ENCODE measurements around the gene MAP3K14. TPM values are rescaled to one million over a fixed set of nuclear protein-coding genes. Genes with fewer than 3 reads are reported as not detected.

MAP3K14 gene
- total RNA-seq, 1 donor from 2014 or later, result 5.7 TPM

DNA sequence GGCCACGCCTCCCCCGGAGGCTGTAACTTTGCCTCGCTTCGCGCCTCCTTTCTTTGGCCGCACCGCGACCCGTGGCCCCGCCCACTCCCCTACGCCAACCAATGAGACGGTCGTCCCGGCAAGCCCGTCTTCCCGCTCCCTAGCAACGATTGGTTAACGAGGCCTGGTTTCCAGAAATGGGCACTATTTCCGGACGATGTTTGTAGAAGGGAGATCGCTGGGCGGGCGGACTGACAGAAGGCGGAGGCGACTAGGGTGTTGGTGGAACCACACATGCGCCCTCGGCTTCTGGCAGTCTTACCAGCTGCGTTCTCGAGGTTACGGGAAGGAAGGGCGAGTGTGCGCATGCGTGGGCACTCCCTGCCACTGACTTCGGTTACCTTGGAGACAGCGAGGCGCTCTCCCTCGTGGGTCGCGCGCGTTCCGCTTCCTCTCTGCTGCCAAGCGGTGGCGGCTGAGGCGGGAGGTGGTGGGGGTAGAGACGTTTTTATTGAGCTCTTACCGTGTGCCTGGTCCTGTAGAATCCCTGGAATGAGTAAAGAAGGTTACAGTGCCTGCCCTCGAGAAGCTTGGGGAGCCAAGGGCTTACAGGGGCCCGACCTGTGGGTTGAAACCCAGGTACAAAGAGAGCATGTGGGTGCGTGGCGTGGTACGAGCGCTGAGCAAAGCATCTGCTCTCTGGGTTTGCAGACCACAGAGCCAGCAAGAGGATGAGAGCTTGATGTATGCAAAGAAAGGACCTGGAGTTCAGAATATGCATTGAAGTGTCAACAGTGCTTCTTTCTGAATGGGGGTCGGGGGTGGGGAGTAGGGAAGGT is 500 bp upstream of the MAP3K14 start:
- Mint-ChIP-seq H3K4me3 (ENCODE audit: unreplicated experiment) (peak overlapping the region; percentile 97), H3K27me3 (ENCODE audit: unreplicated experiment) (peaks cover 12% of the 10 kb centered on the region), H3K9me3 (ENCODE audit: unreplicated experiment) (peaks cover 6% of the 10 kb centered on the region), H3K27ac (ENCODE audit: unreplicated experiment) (peak overlapping the region; percentile 90), H3K4me1 (ENCODE audit: low read depth, unreplicated experiment) (peaks cover 28% of the 10 kb centered on the region), H3K36me3 (ENCODE audit: unreplicated experiment) (no peaks in the 10 kb centered on the region)
- DNase-seq, result peak; percentile 100
- TF ChIP-seq, protein P1, sequence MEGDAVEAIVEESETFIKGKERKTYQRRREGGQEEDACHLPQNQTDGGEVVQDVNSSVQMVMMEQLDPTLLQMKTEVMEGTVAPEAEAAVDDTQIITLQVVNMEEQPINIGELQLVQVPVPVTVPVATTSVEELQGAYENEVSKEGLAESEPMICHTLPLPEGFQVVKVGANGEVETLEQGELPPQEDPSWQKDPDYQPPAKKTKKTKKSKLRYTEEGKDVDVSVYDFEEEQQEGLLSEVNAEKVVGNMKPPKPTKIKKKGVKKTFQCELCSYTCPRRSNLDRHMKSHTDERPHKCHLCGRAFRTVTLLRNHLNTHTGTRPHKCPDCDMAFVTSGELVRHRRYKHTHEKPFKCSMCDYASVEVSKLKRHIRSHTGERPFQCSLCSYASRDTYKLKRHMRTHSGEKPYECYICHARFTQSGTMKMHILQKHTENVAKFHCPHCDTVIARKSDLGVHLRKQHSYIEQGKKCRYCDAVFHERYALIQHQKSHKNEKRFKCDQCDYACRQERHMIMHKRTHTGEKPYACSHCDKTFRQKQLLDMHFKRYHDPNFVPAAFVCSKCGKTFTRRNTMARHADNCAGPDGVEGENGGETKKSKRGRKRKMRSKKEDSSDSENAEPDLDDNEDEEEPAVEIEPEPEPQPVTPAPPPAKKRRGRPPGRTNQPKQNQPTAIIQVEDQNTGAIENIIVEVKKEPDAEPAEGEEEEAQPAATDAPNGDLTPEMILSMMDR (IDR thresholded peaks at IDR 0.05; ENCODE audit: partially characterized antibody, unreplicated experiment), result no peak

DNA sequence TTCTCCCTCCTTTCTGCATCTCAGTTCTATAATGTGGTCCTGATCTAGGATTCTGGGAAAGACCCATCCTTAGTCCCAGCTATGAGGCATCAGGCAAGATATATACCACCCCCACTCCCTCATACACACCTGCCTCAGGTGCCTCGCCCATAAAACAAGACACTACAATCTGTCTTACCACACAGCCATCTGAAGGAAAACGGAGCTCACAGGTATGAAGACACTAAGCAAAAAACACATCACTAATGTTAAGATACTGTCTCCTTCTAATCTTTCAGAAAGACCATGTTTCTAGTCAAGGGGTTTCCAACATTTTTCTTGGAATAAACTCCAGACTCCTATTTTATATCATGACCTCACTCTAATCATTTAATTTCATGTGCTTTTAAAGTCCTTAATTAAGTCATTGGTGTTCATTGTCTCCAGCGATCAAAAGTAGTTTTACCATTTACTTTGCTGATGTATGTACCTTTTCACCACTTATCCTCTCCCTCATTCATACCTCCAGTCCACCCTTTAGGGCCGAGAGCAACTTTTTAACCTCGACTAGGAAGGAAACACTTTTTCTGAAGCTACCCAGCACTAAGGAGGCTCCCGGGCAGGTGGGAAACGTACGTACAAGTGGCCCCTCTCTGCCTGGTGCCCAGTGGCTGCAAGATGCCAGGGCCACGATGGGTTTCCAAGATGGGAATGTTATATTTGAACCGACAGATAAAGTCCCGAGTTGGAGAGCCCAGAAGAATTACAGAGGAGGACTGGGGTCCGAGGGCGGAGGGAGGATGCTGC is 979 bp downstream of the MAP3K14 start:
- H3K27ac Mint-ChIP-seq (ENCODE audit: unreplicated experiment), result peak overlapping the region; percentile 86
- TF ChIP-seq, protein P1 (IDR thresholded peaks at IDR 0.05; ENCODE audit: partially characterized antibody, unreplicated experiment), result no peak
- H3K4me1 Mint-ChIP-seq (ENCODE audit: low read depth, unreplicated experiment), result peaks cover 32% of the 10 kb centered on the region
- peaks cover 6% of the 10 kb centered on the region for H3K27me3 Mint-ChIP-seq (ENCODE audit: unreplicated experiment)
- no peak for DNase-seq
- no peaks in the 10 kb centered on the region for H3K36me3 Mint-ChIP-seq (ENCODE audit: unreplicated experiment)
- H3K9me3 Mint-ChIP-seq (ENCODE audit: unreplicated experiment), result peaks cover 4% of the 10 kb centered on the region
- H3K4me3 Mint-ChIP-seq (ENCODE audit: unreplicated experiment), result peak overlapping the region; percentile 84

DNA sequence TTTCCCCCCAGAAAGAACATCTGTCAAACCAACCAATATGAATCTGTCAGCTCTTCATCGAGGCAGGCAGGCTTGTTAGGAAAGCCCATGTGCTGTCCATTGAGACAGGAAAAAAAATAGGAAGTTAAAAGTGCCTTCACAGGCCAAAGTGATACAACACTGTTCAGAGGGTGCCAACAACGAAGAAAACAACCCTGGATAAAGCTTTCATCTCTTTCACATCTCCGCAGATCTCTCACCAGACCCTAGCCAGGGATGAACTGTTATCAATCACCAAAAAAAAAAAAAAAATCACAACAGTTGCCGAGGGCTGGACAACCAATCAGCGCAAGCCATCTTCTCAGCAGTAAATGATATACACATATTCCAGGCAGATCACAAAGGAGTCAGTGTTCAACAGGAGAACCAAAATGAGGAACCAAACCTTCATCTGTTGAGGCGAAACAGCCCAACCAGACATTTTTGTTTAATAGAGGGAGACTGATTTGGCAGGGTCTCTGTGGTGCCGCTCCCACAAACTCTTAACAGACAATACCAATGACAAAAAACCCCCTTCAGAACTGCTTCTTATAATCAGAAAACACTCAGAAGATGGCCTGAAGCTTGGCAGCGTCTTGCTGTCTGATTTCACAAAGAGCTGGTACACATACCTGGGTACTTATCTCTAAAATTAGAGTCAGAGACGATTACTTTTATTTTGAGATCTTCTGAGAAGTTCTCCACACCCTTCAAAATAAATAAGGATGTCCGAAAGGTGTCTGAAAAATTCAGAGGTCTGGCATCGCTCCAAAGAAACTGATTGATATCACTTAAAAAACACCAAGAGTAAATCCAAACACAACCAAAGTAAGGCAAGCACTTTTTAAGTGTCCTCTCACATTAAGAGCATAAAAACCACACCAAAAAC is 1.8 kb downstream of the MAP3K14 start:
- Mint-ChIP-seq H3K4me3 (ENCODE audit: unreplicated experiment) (peak overlapping the region; percentile 84), H3K36me3 (ENCODE audit: unreplicated experiment) (no peaks in the 10 kb centered on the region), H3K27me3 (ENCODE audit: unreplicated experiment) (peaks cover 9% of the 10 kb centered on the region), H3K9me3 (ENCODE audit: unreplicated experiment) (peaks cover 4% of the 10 kb centered on the region), H3K27ac (ENCODE audit: unreplicated experiment) (no peak overlapping the region), H3K4me1 (ENCODE audit: low read depth, unreplicated experiment) (peaks cover 32% of the 10 kb centered on the region)
- TF ChIP-seq, protein P1 (IDR thresholded peaks at IDR 0.05; ENCODE audit: partially characterized antibody, unreplicated experiment), result no peak
- DNase-seq, result no peak

DNA sequence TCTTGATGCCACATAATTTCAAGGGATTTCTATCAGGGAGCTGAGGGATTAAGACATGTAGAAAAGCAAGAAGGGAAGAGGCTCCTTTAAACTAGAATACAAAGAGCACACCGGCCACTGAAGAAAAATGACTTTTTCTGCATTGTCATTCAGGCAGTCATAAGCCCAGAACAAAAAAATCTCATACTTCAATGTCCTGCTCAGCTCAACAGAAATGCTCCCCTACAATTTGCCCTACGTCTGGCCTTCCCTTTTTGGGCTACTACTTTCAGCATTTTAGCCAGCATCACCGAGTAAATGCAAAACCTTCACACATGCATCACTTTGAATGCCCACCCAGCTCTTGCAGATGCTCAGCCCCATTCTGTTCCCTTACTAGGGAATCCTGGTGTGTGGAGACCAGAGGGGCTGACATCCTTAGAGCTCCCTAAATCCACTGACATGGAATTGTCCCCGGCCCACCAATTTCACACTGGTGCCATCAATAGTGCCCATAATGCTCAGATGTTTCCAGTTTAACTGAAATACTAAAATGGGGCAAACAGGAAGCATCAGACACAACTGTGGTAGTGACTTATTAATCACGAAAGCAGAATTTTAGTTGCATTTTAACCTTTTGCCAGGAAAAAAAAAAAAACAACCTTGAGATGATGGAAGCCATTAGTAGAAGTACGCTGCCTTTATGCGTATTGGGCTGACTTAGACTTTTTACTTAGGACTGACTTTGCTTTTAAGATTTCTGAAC is 2.7 kb downstream of the MAP3K14 start:
- H3K27ac Mint-ChIP-seq (ENCODE audit: unreplicated experiment), result no peak overlapping the region
- DNase-seq, result no peak
- peaks cover 9% of the 10 kb centered on the region for H3K27me3 Mint-ChIP-seq (ENCODE audit: unreplicated experiment)
- H3K4me3 Mint-ChIP-seq (ENCODE audit: unreplicated experiment), result peak overlapping the region; percentile 12
- TF ChIP-seq, protein P1 (IDR thresholded peaks at IDR 0.05; ENCODE audit: partially characterized antibody, unreplicated experiment), result no peak
- peaks cover 4% of the 10 kb centered on the region for H3K9me3 Mint-ChIP-seq (ENCODE audit: unreplicated experiment)
- H3K36me3 Mint-ChIP-seq (ENCODE audit: unreplicated experiment), result no peaks in the 10 kb centered on the region
- H3K4me1 Mint-ChIP-seq (ENCODE audit: low read depth, unreplicated experiment), result peaks cover 32% of the 10 kb centered on the region
